Small intestine (tissue), 7 donors: ENCODE data around the gene RAB11FIP3. TPM values are rescaled to one million over a fixed set of nuclear protein-coding genes. Genes with fewer than 3 reads are reported as not detected.
A peak's percentile ranks its signal among the peaks of the same experiment; 100 is the strongest.

ENCODE experiments used
- DNase-seq, 2 donors: peaks; one replicate each; pipeline versions ENCODE4 v3.0.0 to v3.0.0-alpha.2; 2013
- FAIRE-seq: peaks from 2 replicates; lab custom pipeline; 2012; peaks lifted over from hg19 to GRCh38; lab: Jason Lieb, UNC
- H3K27ac ChIP-seq, 3 donors: one replicate each; pipeline ENCODE4 v1.5.1; 2013; ENCODE audit warnings: low read length in 2 of 3, mild to moderate bottlenecking in 2 of 3, control low read depth in 1 of 3, inconsistent platforms in 1 of 3, low read depth in 1 of 3, moderate library complexity in 1 of 3
- H3K27me3 ChIP-seq, 3 donors: one replicate each; pipeline ENCODE4 v1.6.1; 2013; ENCODE audit warnings: low read length in 3 of 3, inconsistent platforms in 1 of 3; ENCODE audit not compliant: control insufficient read depth in 3 of 3, insufficient read depth in 3 of 3
- H3K36me3 ChIP-seq, 3 donors: one replicate each; pipeline ENCODE4 v1.6.1; 2013; ENCODE audit warnings: low read length in 3 of 3, inconsistent platforms in 1 of 3, low read depth in 1 of 3, mild to moderate bottlenecking in 1 of 3, moderate library complexity in 1 of 3; ENCODE audit not compliant: control insufficient read depth in 3 of 3, insufficient read depth in 2 of 3
- H3K4me1 ChIP-seq, 3 donors: one replicate each; pipeline ENCODE4 v1.6.1; 2013; ENCODE audit warnings: low read length in 2 of 3, inconsistent platforms in 1 of 3, low read depth in 1 of 3, mild to moderate bottlenecking in 1 of 3, moderate library complexity in 1 of 3; ENCODE audit not compliant: control insufficient read depth in 3 of 3, insufficient read depth in 2 of 3
- H3K4me3 ChIP-seq, 3 donors: one replicate each; pipeline ENCODE4 v1.5.1; 2013; ENCODE audit warnings: low read length in 3 of 3, control low read depth in 1 of 3, inconsistent platforms in 1 of 3, low read depth in 1 of 3, mild to moderate bottlenecking in 1 of 3, moderate library complexity in 1 of 3
- H3K9me3 ChIP-seq, 2 donors: one replicate each; pipeline ENCODE4 v1.6.1; 2013; ENCODE audit warnings: low read depth in 1 of 2, low read length in 1 of 2; ENCODE audit not compliant: control insufficient read depth in 2 of 2, insufficient read depth in 1 of 2
- WGBS, 3 donors: extraction: QIAGEN DNeasy Blood & Tissue Kit; methylation state at CpG; one replicate each; pipeline ENCODE4 v1.1.7; 2013; 5-methylcytosine and 5-hydroxymethylcytosine counted together
- polyA plus RNA-seq, 4 donors: library from polyadenylated mRNA; stranded (reverse) in 3 of 4; unstranded in 1 of 4; fragments of 200-250 nt in 3 of 4; fragments of 120-200 nt in 1 of 4; gene quantifications; one replicate each; pipeline versions ENCODE4 v1.2.1 to v1.2.3, GENCODE V29; 2013
- donor health status: healthy with polysubstance abuse.
- donor health status: control.
- donor health status: control.
- donor health status: Bipolar disorder and iron deficiency.
- donor health status: healthy.

RAB11FIP3 gene
- polyA plus RNA-seq, 4 donors = 25.4 to 111 (median 37.2) TPM

- DNase-seq = peak; percentile 41 to 48
- Histone ChIP-seq H3K36me3 (no peaks in the 10 kb centered on the region), H3K9me3 (no peaks in the 10 kb centered on the region), H3K4me1 (peaks cover 0 to 25% (median 0%) of the 10 kb centered on the region in 3 donors), H3K27me3 (peaks cover 0 to 13% (median 0%) of the 10 kb centered on the region in 3 donors), H3K27ac (peak overlapping the region in 1 of 3 donors; percentile 95), H3K4me3 (peak overlapping the region in 1 of 3 donors; percentile 81)
- 16 to 44% (median 26%) methylated on average over 20 of the region's 20 CpGs for WGBS, 3 donors
- no peak for FAIRE-seq
These were observed 1.3 kb upstream of the RAB11FIP3 start for GRCh38 chr16:424033-424622.

- peak overlapping the region; percentile 72 to 81 (median 78) for H3K4me3 ChIP-seq
- H3K36me3 ChIP-seq = no peaks in the 10 kb centered on the region
- 5 to 11% (median 9%) methylated on average over 31 of the region's 31 CpGs for WGBS, 3 donors
- DNase-seq (peak in 1 of 2 donors; percentile 42), FAIRE-seq (no peak)
- no peaks in the 10 kb centered on the region for H3K9me3 ChIP-seq
- peaks cover 0 to 13% (median 0%) of the 10 kb centered on the region in 3 donors for H3K27me3 ChIP-seq
- peak overlapping the region; percentile 21 to 95 (median 94) for H3K27ac ChIP-seq
- peaks cover 0 to 25% (median 0%) of the 10 kb centered on the region in 3 donors for H3K4me1 ChIP-seq
These were observed 797 bp upstream of the RAB11FIP3 start for GRCh38 chr16:424623-425081.

GRCh38 chr16:425740-426114, 278 bp downstream of the RAB11FIP3 start:
- Histone ChIP-seq H3K4me1 (peaks cover 0 to 25% (median 0%) of the 10 kb centered on the region in 3 donors), H3K27ac (peak overlapping the region in 2 of 3 donors; percentile 94 to 95), H3K27me3 (peaks cover 0 to 11% (median 0%) of the 10 kb centered on the region in 3 donors), H3K9me3 (no peaks in the 10 kb centered on the region), H3K36me3 (peaks cover 0 to 3% (median 0%) of the 10 kb centered on the region in 3 donors), H3K4me3 (peak overlapping the region; percentile 72 to 81 (median 78))
- DNase-seq (no peak), FAIRE-seq (no peak)
- WGBS, 3 donors = 0 to 1% (median 1%) methylated on average over 12 to 63 of the region's 63 CpGs

- Histone ChIP-seq H3K36me3 (peaks cover 0 to 4% (median 0%) of the 10 kb centered on the region in 3 donors), H3K27ac (peak overlapping the region in 1 of 3 donors; percentile 69), H3K4me3 (peak overlapping the region; percentile 60 to 78 (median 72)), H3K4me1 (peaks cover 0 to 25% (median 0%) of the 10 kb centered on the region in 3 donors), H3K27me3 (peaks cover 0 to 10% (median 0%) of the 10 kb centered on the region in 3 donors), H3K9me3 (no peaks in the 10 kb centered on the region)
- no peak for FAIRE-seq
- DNase-seq = peak in 1 of 2 donors; percentile 60
- WGBS, 3 donors = 0 to 1% (median 1%) methylated on average over 52 to 97 of the region's 97 CpGs
These were observed 861 bp downstream of the RAB11FIP3 start for GRCh38 chr16:426115-426905.

- FAIRE-seq (no peak), DNase-seq (no peak)
- Histone ChIP-seq H3K4me3 (peak overlapping the region in 2 of 3 donors; percentile 60 to 78), H3K4me1 (peaks cover 0 to 25% (median 0%) of the 10 kb centered on the region in 3 donors), H3K27me3 (peaks cover 0 to 10% (median 0%) of the 10 kb centered on the region in 3 donors), H3K36me3 (peaks cover 0 to 5% (median 0%) of the 10 kb centered on the region in 3 donors), H3K9me3 (no peaks in the 10 kb centered on the region), H3K27ac (peak overlapping the region in 1 of 3 donors; percentile 69)
- 7 to 19% (median 11%) methylated on average over 11 to 13 of the region's 13 CpGs for WGBS, 3 donors
These were observed 1.4 kb downstream of the RAB11FIP3 start for GRCh38 chr16:426906-427249.

- H3K4me1 ChIP-seq = peaks cover 0 to 25% (median 0%) of the 10 kb centered on the region in 3 donors
- no peak for FAIRE-seq
- peak overlapping the region in 1 of 3 donors; percentile 69 for H3K27ac ChIP-seq
- peak overlapping the region in 1 of 3 donors; percentile 60 for H3K4me3 ChIP-seq
- WGBS, 3 donors = 30 to 39% (median 37%) methylated on average over 10 of the region's 10 CpGs
- peak in 1 of 2 donors; percentile 41 for DNase-seq
- H3K36me3 ChIP-seq = peaks cover 0 to 5% (median 0%) of the 10 kb centered on the region in 3 donors
- H3K9me3 ChIP-seq = no peaks in the 10 kb centered on the region
- peaks cover 0 to 10% (median 0%) of the 10 kb centered on the region in 3 donors for H3K27me3 ChIP-seq
These were observed 1.8 kb downstream of the RAB11FIP3 start for GRCh38 chr16:427250-427649.

GRCh38 chr16:430904-431303, 5.5 kb downstream of the RAB11FIP3 start:
- Histone ChIP-seq H3K27me3 (no peaks in the 10 kb centered on the region), H3K4me1 (peaks cover 0 to 15% (median 0%) of the 10 kb centered on the region in 3 donors), H3K9me3 (no peaks in the 10 kb centered on the region), H3K27ac (no peak overlapping the region), H3K36me3 (peaks cover 0 to 22% (median 0%) of the 10 kb centered on the region in 3 donors), H3K4me3 (no peak overlapping the region)
- no peak for DNase-seq
- no peak for FAIRE-seq
- WGBS, 3 donors = 90 to 99% (median 99%) methylated on average over 7 of the region's 7 CpGs

GRCh38 chr16:440627-441026, 15.2 kb downstream of the RAB11FIP3 start:
- peaks cover 0 to 35% (median 0%) of the 10 kb centered on the region in 3 donors for H3K36me3 ChIP-seq
- no peaks in the 10 kb centered on the region for H3K4me1 ChIP-seq
- 86 to 92% (median 90%) methylated on average over 6 of the region's 6 CpGs for WGBS, 3 donors
- no peaks in the 10 kb centered on the region for H3K9me3 ChIP-seq
- DNase-seq (no peak), FAIRE-seq (no peak)
- H3K27me3 ChIP-seq = no peaks in the 10 kb centered on the region
- no peak overlapping the region for H3K27ac ChIP-seq
- H3K4me3 ChIP-seq = no peak overlapping the region
